ENCODE results near the gene LAMB3.

GRCh38 chr1:209625791-209626285, 26.4 kb downstream of the LAMB3 start:
- TF ChIP-seq, protein P1, sequence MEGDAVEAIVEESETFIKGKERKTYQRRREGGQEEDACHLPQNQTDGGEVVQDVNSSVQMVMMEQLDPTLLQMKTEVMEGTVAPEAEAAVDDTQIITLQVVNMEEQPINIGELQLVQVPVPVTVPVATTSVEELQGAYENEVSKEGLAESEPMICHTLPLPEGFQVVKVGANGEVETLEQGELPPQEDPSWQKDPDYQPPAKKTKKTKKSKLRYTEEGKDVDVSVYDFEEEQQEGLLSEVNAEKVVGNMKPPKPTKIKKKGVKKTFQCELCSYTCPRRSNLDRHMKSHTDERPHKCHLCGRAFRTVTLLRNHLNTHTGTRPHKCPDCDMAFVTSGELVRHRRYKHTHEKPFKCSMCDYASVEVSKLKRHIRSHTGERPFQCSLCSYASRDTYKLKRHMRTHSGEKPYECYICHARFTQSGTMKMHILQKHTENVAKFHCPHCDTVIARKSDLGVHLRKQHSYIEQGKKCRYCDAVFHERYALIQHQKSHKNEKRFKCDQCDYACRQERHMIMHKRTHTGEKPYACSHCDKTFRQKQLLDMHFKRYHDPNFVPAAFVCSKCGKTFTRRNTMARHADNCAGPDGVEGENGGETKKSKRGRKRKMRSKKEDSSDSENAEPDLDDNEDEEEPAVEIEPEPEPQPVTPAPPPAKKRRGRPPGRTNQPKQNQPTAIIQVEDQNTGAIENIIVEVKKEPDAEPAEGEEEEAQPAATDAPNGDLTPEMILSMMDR (conservative IDR thresholded peaks at IDR 0.05), result no peak
- no peak for TF ChIP-seq ZFX (IDR thresholded peaks at IDR 0.05)
